WTC11 (cell line): ENCODE results near the gene XIAP. TPM values are rescaled to one million over a fixed set of nuclear protein-coding genes. Genes with fewer than 3 reads are reported as not detected.
"Not testable (repeated sequence)": the region's sequence is repeated elsewhere in the genome, so short reads cannot be mapped to it uniquely, and the experiment has no call there.

ENCODE experiments used
- ATAC-seq: fragments of 200-7000 bp; cut with Tn5 transposase; 2 replicates; pipeline ENCODE4 v1.10.0; 2021; ENCODE audit warnings: mild to moderate bottlenecking, moderate library complexity
- CTCF ChIA-PET: fragments of 300-600 bp; sonication (Branson Sonifier 250); formaldehyde crosslinking; loops from one replicate; lab custom pipeline; 2021; ENCODE audit warnings: antibody characterized with exemption; lab: Charles Lee
- POLR2A ChIA-PET: fragments of 350-600 bp; sonication (Branson Sonifier 250); formaldehyde crosslinking; loops from one replicate; lab custom pipeline; 2021; ENCODE audit warnings: antibody characterized with exemption; lab: Charles Lee
- DNase-seq: peaks from one replicate; pipeline ENCODE4 v3.0.0; 2021; ENCODE audit warnings: low spot score
- H3K27ac Mint-ChIP-seq: 2 replicates; pipeline ENCODE4 v1.8.0; 2021; ENCODE audit warnings: mixed read lengths
- H3K27me3 Mint-ChIP-seq: 2 replicates; pipeline ENCODE4 v1.8.0; 2021; ENCODE audit warnings: low read depth, mild to moderate bottlenecking, moderate library complexity, mixed read lengths
- H3K36me3 Mint-ChIP-seq: 2 replicates; pipeline ENCODE4 v1.8.0; 2021; ENCODE audit warnings: mixed read lengths
- H3K4me1 Mint-ChIP-seq: 2 replicates; pipeline ENCODE4 v1.8.0; 2022; ENCODE audit warnings: mixed read lengths
- H3K4me3 Mint-ChIP-seq: 2 replicates; pipeline ENCODE4 v1.8.0; 2021; ENCODE audit warnings: mild to moderate bottlenecking, moderate library complexity, mixed read lengths
- H3K9me3 Mint-ChIP-seq: 2 replicates; pipeline ENCODE4 v1.8.0; 2021; ENCODE audit warnings: mixed read lengths
- ETV6 ChIP-seq: sonication (generic); formaldehyde crosslinking; IDR thresholded peaks from 2 replicates; pipeline ENCODE4 v1.8.1; 2022; ENCODE audit warnings: mild to moderate bottlenecking, missing genetic modification reagents
- NFE2L1 ChIP-seq: sonication (generic); formaldehyde crosslinking; IDR thresholded peaks from 2 replicates; pipeline ENCODE4 v1.8.1; 2023; ENCODE audit warnings: missing genetic modification reagents
- NR2C2 ChIP-seq: sonication (generic); formaldehyde crosslinking; IDR thresholded peaks from 2 replicates; pipeline ENCODE4 v1.8.0; 2022; ENCODE audit warnings: mild to moderate bottlenecking, missing genetic modification reagents
- NR3C1 ChIP-seq: sonication (generic); formaldehyde crosslinking; conservative IDR thresholded peaks from 2 replicates; pipeline ENCODE4 v1.8.1; 2023; ENCODE audit warnings: low read depth, mild to moderate bottlenecking, missing genetic modification reagents
- OVOL2 ChIP-seq: fragments of 250-450 bp; sonication (Bioruptor Pico); IDR thresholded peaks from 2 replicates; pipeline ENCODE4 v1.9.0; 2021; ENCODE audit warnings: mild to moderate bottlenecking, borderline replicate concordance
- RELA ChIP-seq: sonication (generic); formaldehyde crosslinking; IDR thresholded peaks from 2 replicates; pipeline ENCODE4 v1.8.1; 2022; ENCODE audit warnings: missing genetic modification reagents, mild to moderate bottlenecking, borderline replicate concordance
- TP53 ChIP-seq: sonication (generic); formaldehyde crosslinking; IDR thresholded peaks from 2 replicates; pipeline ENCODE4 v1.8.1; 2023; ENCODE audit warnings: mild to moderate bottlenecking, missing genetic modification reagents
- ZBTB21 ChIP-seq: sonication (generic); formaldehyde crosslinking; IDR thresholded peaks from 2 replicates; pipeline ENCODE4 v1.8.1; 2023; ENCODE audit warnings: mild to moderate bottlenecking, missing genetic modification reagents, borderline replicate concordance
- ZNF138 ChIP-seq: sonication (generic); formaldehyde crosslinking; conservative IDR thresholded peaks from 2 replicates; pipeline ENCODE4 v1.8.1; 2022; ENCODE audit warnings: mild to moderate bottlenecking, moderate library complexity, missing genetic modification reagents
- ZNF317 ChIP-seq: sonication (generic); formaldehyde crosslinking; IDR thresholded peaks from 2 replicates; pipeline ENCODE4 v1.8.1; 2023; ENCODE audit warnings: low read depth, mild to moderate bottlenecking, moderate library complexity, missing genetic modification reagents, borderline replicate concordance
- ZNF423 ChIP-seq: fragments of 250-450 bp; sonication (Bioruptor Pico); IDR thresholded peaks from 2 replicates; pipeline ENCODE4 v2.1.2; 2022; ENCODE audit warnings: mild to moderate bottlenecking, moderate library complexity
- total RNA-seq: library from RNA; stranded (reverse); gene quantifications from 3 replicates; pipeline ENCODE4 v1.2.3, GENCODE V29; 2021
- TF ChIP-seq, protein P1 (sequence below): fragments of 250-450 bp; sonication (Bioruptor Pico); conservative IDR thresholded peaks from 2 replicates; pipeline ENCODE4 v1.9.0; 2021; ENCODE audit warnings: mild to moderate bottlenecking
- TF ChIP-seq, protein P2 (sequence below): fragments of 250-450 bp; sonication (Bioruptor Pico); IDR thresholded peaks from 2 replicates; pipeline ENCODE4 v1.9.0; 2021; ENCODE audit warnings: moderate library complexity, mild to moderate bottlenecking, inconsistent platforms, borderline replicate concordance
- TF ChIP-seq, protein P3 (sequence below): sonication (generic); formaldehyde crosslinking; IDR thresholded peaks from 2 replicates; pipeline ENCODE4 v1.8.1; 2022; ENCODE audit warnings: missing genetic modification reagents, borderline replicate concordance
- TF ChIP-seq, protein P4 (sequence below): sonication (generic); formaldehyde crosslinking; conservative IDR thresholded peaks from 2 replicates; pipeline ENCODE4 v1.8.1; 2022; ENCODE audit warnings: mild to moderate bottlenecking, missing genetic modification reagents
- TF ChIP-seq, protein P5 (sequence below): sonication (generic); formaldehyde crosslinking; IDR thresholded peaks from 2 replicates; pipeline ENCODE4 v1.8.1; 2023; ENCODE audit warnings: mild to moderate bottlenecking, missing genetic modification reagents, moderate library complexity
- TF ChIP-seq, protein P6 (sequence below): sonication (generic); formaldehyde crosslinking; IDR thresholded peaks from 2 replicates; pipeline ENCODE4 v1.8.1; 2023; ENCODE audit warnings: mild to moderate bottlenecking, missing genetic modification reagents
- TF ChIP-seq, protein P7 (sequence below): sonication (generic); formaldehyde crosslinking; IDR thresholded peaks from 2 replicates; pipeline ENCODE4 v1.8.1; 2023; ENCODE audit warnings: mild to moderate bottlenecking, moderate library complexity, missing genetic modification reagents
- TF ChIP-seq, protein P8 (sequence below): sonication (generic); formaldehyde crosslinking; IDR thresholded peaks from 2 replicates; pipeline ENCODE4 v1.8.1; 2022; ENCODE audit warnings: mild to moderate bottlenecking, moderate library complexity, missing genetic modification reagents
- TF ChIP-seq, protein P9 (sequence below): sonication (generic); formaldehyde crosslinking; IDR thresholded peaks from 2 replicates; pipeline ENCODE4 v1.8.0; 2022; ENCODE audit warnings: mild to moderate bottlenecking, missing genetic modification reagents

Gene XIAP
- total RNA-seq, 1 experiment from 2014 or later = 40.7 TPM

DNA sequence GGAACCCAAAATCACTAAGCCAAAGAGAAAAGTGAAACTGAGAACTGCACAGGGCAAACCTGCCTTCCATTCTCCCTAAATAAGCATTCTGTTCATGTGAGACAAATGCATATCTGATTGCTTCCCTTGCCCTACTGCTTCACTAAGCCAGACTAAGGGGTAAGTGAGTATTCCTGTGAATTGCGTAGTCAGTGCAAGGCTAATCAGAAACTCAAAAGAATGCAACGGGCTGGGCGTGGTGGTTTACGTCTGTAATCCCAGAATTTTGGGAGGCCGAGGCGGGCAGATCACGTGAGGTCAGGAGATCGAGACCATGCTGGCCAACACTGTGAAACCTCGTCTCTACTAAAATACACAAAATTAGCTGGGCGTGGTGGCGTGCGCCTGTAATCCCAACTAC, 10.8 kb upstream of the XIAP start:
- Mint-ChIP-seq H3K36me3 (no peaks in the 10 kb centered on the region), H3K4me3 (no peak overlapping the region), H3K4me1 (peaks cover 6% of the 10 kb centered on the region), H3K9me3 (no peaks in the 10 kb centered on the region), H3K27me3 (no peaks in the 10 kb centered on the region)
- ChIA-PET POLR2A (no interaction called here), CTCF (no interaction called here)
- ATAC-seq (no peak), DNase-seq (no peak)
- TF ChIP-seq, protein P1, sequence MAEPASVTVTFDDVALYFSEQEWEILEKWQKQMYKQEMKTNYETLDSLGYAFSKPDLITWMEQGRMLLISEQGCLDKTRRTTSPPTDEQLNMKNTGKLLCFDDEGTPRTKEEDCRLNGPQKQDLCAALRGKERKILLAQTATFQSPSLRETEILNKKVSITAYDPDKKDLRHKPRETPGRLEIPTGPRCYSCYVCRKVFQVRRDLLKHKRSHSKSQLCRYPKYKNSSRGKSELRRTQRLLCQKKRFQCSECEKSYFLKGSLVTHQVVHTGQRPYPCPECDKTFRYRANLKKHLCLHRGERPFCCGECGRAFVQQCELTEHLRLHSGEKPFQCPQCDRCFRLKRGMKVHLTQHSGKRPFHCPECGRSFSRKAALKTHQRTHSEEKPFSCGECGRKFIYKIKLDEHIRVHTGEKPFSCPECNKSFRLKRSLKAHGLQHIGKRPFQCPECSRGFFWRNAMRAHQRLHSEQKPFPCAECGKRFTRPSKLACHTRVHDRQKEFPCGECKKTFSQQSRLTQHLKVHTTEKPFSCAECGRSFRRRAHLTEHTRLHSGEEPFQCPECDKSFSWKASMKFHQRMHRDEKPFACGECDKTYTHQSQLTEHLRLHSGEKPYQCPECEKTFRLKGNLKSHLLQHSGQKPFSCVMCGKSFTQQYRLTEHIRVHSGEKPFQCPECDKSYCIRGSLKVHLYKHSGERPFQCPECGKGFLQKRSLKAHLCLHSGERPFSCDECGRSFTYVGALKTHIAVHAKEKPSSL (CRISPR knock-in tag) = no peak
- TF ChIP-seq NR3C1 (CRISPR knock-in tag) (no peak), ETV6 (CRISPR knock-in tag) (no peak), ZNF138 (CRISPR knock-in tag) (no peak), ZNF317 (no peak), ZBTB21 (CRISPR knock-in tag) (no peak), TP53 (CRISPR knock-in tag) (no peak), ZNF423 (CRISPR knock-in tag) (no peak), NFE2L1 (CRISPR knock-in tag) (no peak), NR2C2 (CRISPR knock-in tag) (no peak), RELA (no peak), OVOL2 (CRISPR knock-in tag) (no peak)
- TF ChIP-seq, protein P2, sequence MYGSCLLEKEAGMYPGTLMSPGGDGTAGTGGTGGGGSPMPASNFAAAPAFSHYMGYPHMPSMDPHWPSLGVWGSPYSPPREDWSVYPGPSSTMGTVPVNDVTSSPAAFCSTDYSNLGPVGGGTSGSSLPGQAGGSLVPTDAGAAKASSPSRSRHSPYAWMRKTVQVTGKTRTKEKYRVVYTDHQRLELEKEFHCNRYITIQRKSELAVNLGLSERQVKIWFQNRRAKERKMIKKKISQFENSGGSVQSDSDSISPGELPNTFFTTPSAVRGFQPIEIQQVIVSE (CRISPR knock-in tag) = no peak
- TF ChIP-seq, protein P3, sequence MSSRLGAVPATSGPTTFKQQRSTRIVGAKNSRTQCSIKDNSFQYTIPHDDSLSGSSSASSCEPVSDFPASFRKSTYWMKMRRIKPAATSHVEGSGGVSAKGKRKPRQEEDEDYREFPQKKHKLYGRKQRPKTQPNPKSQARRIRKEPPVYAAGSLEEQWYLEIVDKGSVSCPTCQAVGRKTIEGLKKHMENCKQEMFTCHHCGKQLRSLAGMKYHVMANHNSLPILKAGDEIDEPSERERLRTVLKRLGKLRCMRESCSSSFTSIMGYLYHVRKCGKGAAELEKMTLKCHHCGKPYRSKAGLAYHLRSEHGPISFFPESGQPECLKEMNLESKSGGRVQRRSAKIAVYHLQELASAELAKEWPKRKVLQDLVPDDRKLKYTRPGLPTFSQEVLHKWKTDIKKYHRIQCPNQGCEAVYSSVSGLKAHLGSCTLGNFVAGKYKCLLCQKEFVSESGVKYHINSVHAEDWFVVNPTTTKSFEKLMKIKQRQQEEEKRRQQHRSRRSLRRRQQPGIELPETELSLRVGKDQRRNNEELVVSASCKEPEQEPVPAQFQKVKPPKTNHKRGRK (CRISPR knock-in tag) = no peak
- TF ChIP-seq, protein P4, sequence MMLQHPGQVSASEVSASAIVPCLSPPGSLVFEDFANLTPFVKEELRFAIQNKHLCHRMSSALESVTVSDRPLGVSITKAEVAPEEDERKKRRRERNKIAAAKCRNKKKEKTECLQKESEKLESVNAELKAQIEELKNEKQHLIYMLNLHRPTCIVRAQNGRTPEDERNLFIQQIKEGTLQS (CRISPR knock-in tag) = no peak
- TF ChIP-seq, protein P5, sequence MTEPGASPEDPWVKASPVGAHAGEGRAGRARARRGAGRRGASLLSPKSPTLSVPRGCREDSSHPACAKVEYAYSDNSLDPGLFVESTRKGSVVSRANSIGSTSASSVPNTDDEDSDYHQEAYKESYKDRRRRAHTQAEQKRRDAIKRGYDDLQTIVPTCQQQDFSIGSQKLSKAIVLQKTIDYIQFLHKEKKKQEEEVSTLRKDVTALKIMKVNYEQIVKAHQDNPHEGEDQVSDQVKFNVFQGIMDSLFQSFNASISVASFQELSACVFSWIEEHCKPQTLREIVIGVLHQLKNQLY (CRISPR knock-in tag) = no peak
- TF ChIP-seq, protein P6, sequence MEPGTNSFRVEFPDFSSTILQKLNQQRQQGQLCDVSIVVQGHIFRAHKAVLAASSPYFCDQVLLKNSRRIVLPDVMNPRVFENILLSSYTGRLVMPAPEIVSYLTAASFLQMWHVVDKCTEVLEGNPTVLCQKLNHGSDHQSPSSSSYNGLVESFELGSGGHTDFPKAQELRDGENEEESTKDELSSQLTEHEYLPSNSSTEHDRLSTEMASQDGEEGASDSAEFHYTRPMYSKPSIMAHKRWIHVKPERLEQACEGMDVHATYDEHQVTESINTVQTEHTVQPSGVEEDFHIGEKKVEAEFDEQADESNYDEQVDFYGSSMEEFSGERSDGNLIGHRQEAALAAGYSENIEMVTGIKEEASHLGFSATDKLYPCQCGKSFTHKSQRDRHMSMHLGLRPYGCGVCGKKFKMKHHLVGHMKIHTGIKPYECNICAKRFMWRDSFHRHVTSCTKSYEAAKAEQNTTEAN (CRISPR knock-in tag) = no peak
- TF ChIP-seq, protein P7, sequence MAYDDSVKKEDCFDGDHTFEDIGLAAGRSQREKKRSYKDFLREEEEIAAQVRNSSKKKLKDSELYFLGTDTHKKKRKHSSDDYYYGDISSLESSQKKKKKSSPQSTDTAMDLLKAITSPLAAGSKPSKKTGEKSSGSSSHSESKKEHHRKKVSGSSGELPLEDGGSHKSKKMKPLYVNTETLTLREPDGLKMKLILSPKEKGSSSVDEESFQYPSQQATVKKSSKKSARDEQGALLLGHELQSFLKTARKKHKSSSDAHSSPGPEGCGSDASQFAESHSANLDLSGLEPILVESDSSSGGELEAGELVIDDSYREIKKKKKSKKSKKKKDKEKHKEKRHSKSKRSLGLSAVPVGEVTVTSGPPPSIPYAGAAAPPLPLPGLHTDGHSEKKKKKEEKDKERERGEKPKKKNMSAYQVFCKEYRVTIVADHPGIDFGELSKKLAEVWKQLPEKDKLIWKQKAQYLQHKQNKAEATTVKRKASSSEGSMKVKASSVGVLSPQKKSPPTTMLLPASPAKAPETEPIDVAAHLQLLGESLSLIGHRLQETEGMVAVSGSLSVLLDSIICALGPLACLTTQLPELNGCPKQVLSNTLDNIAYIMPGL = no peak
- TF ChIP-seq, protein P8, sequence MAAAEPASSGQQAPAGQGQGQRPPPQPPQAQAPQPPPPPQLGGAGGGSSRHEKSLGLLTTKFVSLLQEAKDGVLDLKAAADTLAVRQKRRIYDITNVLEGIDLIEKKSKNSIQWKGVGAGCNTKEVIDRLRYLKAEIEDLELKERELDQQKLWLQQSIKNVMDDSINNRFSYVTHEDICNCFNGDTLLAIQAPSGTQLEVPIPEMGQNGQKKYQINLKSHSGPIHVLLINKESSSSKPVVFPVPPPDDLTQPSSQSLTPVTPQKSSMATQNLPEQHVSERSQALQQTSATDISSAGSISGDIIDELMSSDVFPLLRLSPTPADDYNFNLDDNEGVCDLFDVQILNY (CRISPR knock-in tag) = no peak
- TF ChIP-seq, protein P9, sequence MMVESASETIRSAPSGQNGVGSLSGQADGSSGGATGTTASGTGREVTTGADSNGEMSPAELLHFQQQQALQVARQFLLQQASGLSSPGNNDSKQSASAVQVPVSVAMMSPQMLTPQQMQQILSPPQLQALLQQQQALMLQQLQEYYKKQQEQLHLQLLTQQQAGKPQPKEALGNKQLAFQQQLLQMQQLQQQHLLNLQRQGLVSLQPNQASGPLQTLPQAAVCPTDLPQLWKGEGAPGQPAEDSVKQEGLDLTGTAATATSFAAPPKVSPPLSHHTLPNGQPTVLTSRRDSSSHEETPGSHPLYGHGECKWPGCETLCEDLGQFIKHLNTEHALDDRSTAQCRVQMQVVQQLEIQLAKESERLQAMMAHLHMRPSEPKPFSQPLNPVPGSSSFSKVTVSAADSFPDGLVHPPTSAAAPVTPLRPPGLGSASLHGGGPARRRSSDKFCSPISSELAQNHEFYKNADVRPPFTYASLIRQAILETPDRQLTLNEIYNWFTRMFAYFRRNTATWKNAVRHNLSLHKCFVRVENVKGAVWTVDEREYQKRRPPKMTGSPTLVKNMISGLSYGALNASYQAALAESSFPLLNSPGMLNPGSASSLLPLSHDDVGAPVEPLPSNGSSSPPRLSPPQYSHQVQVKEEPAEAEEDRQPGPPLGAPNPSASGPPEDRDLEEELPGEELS (CRISPR knock-in tag) = no peak
- TF ChIP-seq, all 79 proteins: peak for 0
- no peak overlapping the region for H3K27ac Mint-ChIP-seq

DNA sequence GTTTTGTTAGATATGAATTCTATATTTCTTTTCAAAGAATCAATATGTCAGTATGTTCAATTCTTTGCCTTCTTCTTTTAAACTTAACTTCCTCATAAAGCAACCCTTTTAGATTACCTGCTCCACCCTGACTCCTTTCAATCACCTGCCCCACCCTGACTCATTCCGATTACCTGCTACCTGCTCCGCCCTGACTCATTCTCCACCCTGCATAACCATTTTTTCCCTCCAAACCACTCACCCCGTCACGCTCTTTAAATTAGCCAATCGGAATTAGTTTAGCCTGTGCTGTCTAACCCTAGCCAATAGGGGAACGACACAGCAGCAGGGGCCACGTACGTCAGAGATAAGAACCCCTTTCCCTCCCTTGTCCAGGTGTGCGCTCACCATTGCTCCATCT, 9.9 kb upstream of the XIAP start:
- H3K9me3 Mint-ChIP-seq, H3K27ac Mint-ChIP-seq, H3K4me1 Mint-ChIP-seq, ATAC-seq, H3K4me3 Mint-ChIP-seq, H3K36me3 Mint-ChIP-seq, CTCF ChIA-PET, DNase-seq, H3K27me3 Mint-ChIP-seq, POLR2A ChIA-PET: not testable (repeated sequence)
